Epithelial cell of esophagus (primary cell): ENCODE data around the gene S100A10.
A peak's percentile ranks its signal among the peaks of the same experiment; 100 is the strongest.

Experiments
- DNase-seq: peaks from one replicate; pipeline ENCODE4 v3.0.0; 2010; ENCODE audit warnings: low read depth
- H3K4me3 ChIP-seq: 2 replicates; pipeline ENCODE4 v1.5.1; 2011; ENCODE audit warnings: mild to moderate bottlenecking, low read length, control low read depth
- TF ChIP-seq, protein P1 (sequence below): IDR thresholded peaks from 2 replicates; pipeline ENCODE4 v1.5.1; 2011; ENCODE audit warnings: low read depth, mild to moderate bottlenecking, low read length, control low read depth, inconsistent platforms; ENCODE audit not compliant: insufficient read depth; ENCODE audit errors: missing control alignments

The S100A10 gene

GRCh38 chr1:151981178-151981525 lies 12.5 kb downstream of the S100A10 start:
- TF ChIP-seq, protein P1, sequence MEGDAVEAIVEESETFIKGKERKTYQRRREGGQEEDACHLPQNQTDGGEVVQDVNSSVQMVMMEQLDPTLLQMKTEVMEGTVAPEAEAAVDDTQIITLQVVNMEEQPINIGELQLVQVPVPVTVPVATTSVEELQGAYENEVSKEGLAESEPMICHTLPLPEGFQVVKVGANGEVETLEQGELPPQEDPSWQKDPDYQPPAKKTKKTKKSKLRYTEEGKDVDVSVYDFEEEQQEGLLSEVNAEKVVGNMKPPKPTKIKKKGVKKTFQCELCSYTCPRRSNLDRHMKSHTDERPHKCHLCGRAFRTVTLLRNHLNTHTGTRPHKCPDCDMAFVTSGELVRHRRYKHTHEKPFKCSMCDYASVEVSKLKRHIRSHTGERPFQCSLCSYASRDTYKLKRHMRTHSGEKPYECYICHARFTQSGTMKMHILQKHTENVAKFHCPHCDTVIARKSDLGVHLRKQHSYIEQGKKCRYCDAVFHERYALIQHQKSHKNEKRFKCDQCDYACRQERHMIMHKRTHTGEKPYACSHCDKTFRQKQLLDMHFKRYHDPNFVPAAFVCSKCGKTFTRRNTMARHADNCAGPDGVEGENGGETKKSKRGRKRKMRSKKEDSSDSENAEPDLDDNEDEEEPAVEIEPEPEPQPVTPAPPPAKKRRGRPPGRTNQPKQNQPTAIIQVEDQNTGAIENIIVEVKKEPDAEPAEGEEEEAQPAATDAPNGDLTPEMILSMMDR = no peak
- DNase-seq = no peak
- H3K4me3 ChIP-seq = no peak overlapping the region

- TF ChIP-seq, protein P1 = no peak
- no peak overlapping the region for H3K4me3 ChIP-seq
- DNase-seq = peak; percentile 47
These were observed 13.1 kb downstream of the S100A10 start for GRCh38 chr1:151980287-151981177.

- TF ChIP-seq, protein P1 = no peak
- no peak for DNase-seq
- H3K4me3 ChIP-seq = no peak overlapping the region
These were observed 14.7 kb downstream of the S100A10 start for GRCh38 chr1:151978922-151979321.

DNA sequence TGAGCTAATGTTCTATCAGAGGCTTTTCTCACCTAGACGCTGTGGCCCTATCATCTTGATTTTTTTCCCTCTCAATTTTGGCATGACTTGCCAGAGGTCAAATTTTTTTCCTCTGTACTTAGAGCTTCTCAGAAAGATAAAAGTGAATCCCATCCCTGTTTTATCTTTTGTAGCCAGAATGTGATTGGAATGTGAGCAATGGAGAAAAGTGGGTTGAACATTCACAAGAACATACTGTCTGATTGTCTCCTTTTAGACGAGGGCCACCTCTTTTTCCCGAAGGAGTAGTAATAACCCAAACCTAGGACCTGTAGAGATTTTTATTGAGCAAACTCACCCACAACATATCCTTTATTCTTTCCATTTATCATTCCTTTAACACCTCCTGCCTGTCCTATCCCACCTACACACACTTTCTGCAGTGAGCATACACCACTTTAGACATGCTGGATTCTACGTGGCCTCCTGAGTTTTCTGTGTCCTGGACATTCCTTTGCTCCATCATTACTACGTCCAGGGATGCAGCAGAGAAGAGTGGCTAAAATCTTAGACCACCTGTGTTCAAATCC lies 15.9 kb downstream of the S100A10 start:
- H3K4me3 ChIP-seq = no peak overlapping the region
- no peak for DNase-seq
- TF ChIP-seq, protein P1 = no peak

GRCh38 chr1:151976858-151977257 lies 16.8 kb downstream of the S100A10 start:
- TF ChIP-seq, protein P1 = no peak
- H3K4me3 ChIP-seq = no peak overlapping the region
- peak; percentile 92 for DNase-seq

GRCh38 chr1:151976015-151976343 lies 17.7 kb downstream of the S100A10 start:
- TF ChIP-seq, protein P1 = no peak
- H3K4me3 ChIP-seq = no peak overlapping the region
- no peak for DNase-seq
